OCI-LY7 (cell line): ENCODE measurements around the gene DYNLL1.

Source experiments
- CTCF ChIP-seq: fragments of 200-600 bp; sonication (generic); conservative IDR thresholded peaks from 2 replicates; pipeline ENCODE4 v1.5.1; 2014; ENCODE audit warnings: mild to moderate bottlenecking, antibody characterized with exemption, low read length, moderate library complexity, mixed read lengths
- EZH2phosphoT487 ChIP-seq: fragments of 200-600 bp; sonication (generic); IDR thresholded peaks from 2 replicates; pipeline ENCODE4 v1.6.1; 2018; ENCODE audit warnings: low read depth, borderline replicate concordance, mild to moderate bottlenecking, mixed run types, antibody characterized with exemption, low read length, moderate library complexity, mixed read lengths

- TF ChIP-seq CTCF (no peak), EZH2phosphoT487 (no peak)
These were observed 50.1 kb downstream of the DYNLL1 start for GRCh38 chr12:120546050-120546386.
